ENCODE measurements around the gene CEP20.

- TF ChIP-seq CTCF (IDR thresholded peaks at IDR 0.05) = no peak
- no peak for TF ChIP-seq POLR2AphosphoS5 (IDR thresholded peaks at IDR 0.05)
- TF ChIP-seq POLR2A (IDR thresholded peaks at IDR 0.05) = no peak
These were observed 6.4 kb upstream of the CEP20 start for GRCh38 chr16:15894571-15895374.

Measured in suprapubic skin (tissue), 4 donors.